ENCODE results near the gene EGFL7. TPM values are rescaled to one million over a fixed set of nuclear protein-coding genes. Genes with fewer than 3 reads are reported as not detected.

The EGFL7 gene
- total and polyA plus RNA-seq, 10 of the 15 experiments (the other 5 are each of a cell fraction or from before 2014, with no cell fraction given), result 0.06 to 0.46 (median 0.19) TPM; not detected in 5

- in situ Hi-C loops (cut with MboI), result no loop called here
- no peak for FAIRE-seq
- Histone ChIP-seq H3K27me3 (replicated peaks in 1 of 2; ENCODE audit: control insufficient read depth in 2 of 2, insufficient read depth in 2 of 2, low read length in 1 of 2) (peaks cover 2 to 7% of the 10 kb centered on the region in 2 experiments), H3K9ac (ENCODE audit: control insufficient read depth, insufficient read depth, low read length) (no peak overlapping the region), H3K36me3 (ENCODE audit: control insufficient read depth in 2 of 2, insufficient read depth in 2 of 2, low read length in 1 of 2) (no peaks in the 10 kb centered on the region), H3K9me3 (replicated peaks; ENCODE audit: control insufficient read depth, insufficient read depth, low read length) (no peaks in the 10 kb centered on the region), H3K4me3 (no peak overlapping the region), H2AFZ (ENCODE audit: control insufficient read depth, low read depth, low read length) (no peak overlapping the region), H3K4me2 (ENCODE audit: control insufficient read depth, insufficient read depth) (0 out of 2 replicates have a peak overlapping the region, but pooled peaks have one; percentile 9), H3K27ac (ENCODE audit: control insufficient read depth, insufficient read depth) (no peak overlapping the region), H4K20me1 (ENCODE audit: control insufficient read depth, insufficient read depth) (no peaks in the 10 kb centered on the region), H3K4me1 (ENCODE audit: control insufficient read depth, insufficient read depth, low read length) (no peaks in the 10 kb centered on the region), H3K79me2 (ENCODE audit: control insufficient read depth, insufficient read depth, low read length) (no peaks in the 10 kb centered on the region)
- no peak for DNase-seq (ENCODE audit: low read depth, low spot score)
- 8% methylated on average over 30 of the region's 56 CpGs for WGBS (ENCODE audit: insufficient coverage, insufficient replicate concordance, low lambda C conversion rate, missing lambda C conversion rate)
- ChIA-PET POLR2A (no interaction called here), CTCF (interaction anchor here (0.6 to 1.7 kb wide), 2 partner anchors 14 to 30 kb away, joined by 3 to 8 read pairs; partner anchors contain the start of gene LCN10), SMC1A (ENCODE audit: uncharacterized antibody, unreplicated experiment) (no interaction called here), RAD21 (ENCODE audit: unreplicated experiment) (no interaction called here)
- no peak for TF ChIP-seq BCL3 (IDR thresholded peaks at IDR 0.05; ENCODE audit: borderline replicate concordance, insufficient read depth, low read depth, low read length, poor library complexity, severe bottlenecking)
- no peak for TF ChIP-seq MTA2 (IDR thresholded peaks at IDR 0.05; ENCODE audit: low read depth)
- TF ChIP-seq IRF5 (IDR thresholded peaks at IDR 0.05; ENCODE audit: borderline replicate concordance), result no peak
- no peak for TF ChIP-seq BMI1 (IDR thresholded peaks at IDR 0.05; ENCODE audit: borderline replicate concordance)
- TF ChIP-seq BHLHE40 (IDR thresholded peaks at IDR 0.05; ENCODE audit: borderline replicate concordance in 1 of 2, low read depth in 2 of 2, low read length in 1 of 2), result no peak
- peak; percentile 23; the same call in 1 of the 3 replicates for ATAC-seq
- intact Hi-C loops (cut with micrococcal nuclease; ENCODE audit: unreplicated experiment), result no loop called here
- BruUV-seq (replicated peaks), result no TSS peak
Measured at GRCh38 chr9:136712690-136713544, 50.2 kb downstream of the EGFL7 start.

All from GM12878 (cell line).